Measurements from ENCODE around the gene ASPSCR1.
A peak's percentile ranks its signal among the peaks of the same experiment; 100 is the strongest.
"Not testable (repeated sequence)": the region's sequence is repeated elsewhere in the genome, so short reads cannot be mapped to it uniquely, and the experiment has no call there.

ASPSCR1 gene

GRCh38 chr17:82029990-82030469 lies 52.6 kb downstream of the ASPSCR1 start:
- no peak for DNase-seq

GRCh38 chr17:82030470-82031302 lies 53.3 kb downstream of the ASPSCR1 start:
- DNase-seq: peak; percentile 72

GRCh38 chr17:82031303-82031884 lies 54.0 kb downstream of the ASPSCR1 start, which contains the start of gene RAC3:
RAC3 (plus strand) TSS chr17:82031678; CDS start chr17:82031762, 84 bp downstream.
- DNase-seq: no peak

GRCh38 chr17:82031885-82032627 lies 54.6 kb downstream of the ASPSCR1 start:
- DNase-seq: no peak

- no peak for DNase-seq
These were observed 56.1 kb downstream of the ASPSCR1 start for GRCh38 chr17:82033359-82034085.

- no peak for DNase-seq
These were observed 57.1 kb downstream of the ASPSCR1 start for GRCh38 chr17:82034371-82035011.

- no peak for DNase-seq
These were observed 58.1 kb downstream of the ASPSCR1 start for GRCh38 chr17:82035488-82035887.

GRCh38 chr17:82035956-82036633 lies 58.7 kb downstream of the ASPSCR1 start:
- no peak for DNase-seq

- DNase-seq: no peak
These were observed 59.2 kb downstream of the ASPSCR1 start for GRCh38 chr17:82036634-82037091.

DNA sequence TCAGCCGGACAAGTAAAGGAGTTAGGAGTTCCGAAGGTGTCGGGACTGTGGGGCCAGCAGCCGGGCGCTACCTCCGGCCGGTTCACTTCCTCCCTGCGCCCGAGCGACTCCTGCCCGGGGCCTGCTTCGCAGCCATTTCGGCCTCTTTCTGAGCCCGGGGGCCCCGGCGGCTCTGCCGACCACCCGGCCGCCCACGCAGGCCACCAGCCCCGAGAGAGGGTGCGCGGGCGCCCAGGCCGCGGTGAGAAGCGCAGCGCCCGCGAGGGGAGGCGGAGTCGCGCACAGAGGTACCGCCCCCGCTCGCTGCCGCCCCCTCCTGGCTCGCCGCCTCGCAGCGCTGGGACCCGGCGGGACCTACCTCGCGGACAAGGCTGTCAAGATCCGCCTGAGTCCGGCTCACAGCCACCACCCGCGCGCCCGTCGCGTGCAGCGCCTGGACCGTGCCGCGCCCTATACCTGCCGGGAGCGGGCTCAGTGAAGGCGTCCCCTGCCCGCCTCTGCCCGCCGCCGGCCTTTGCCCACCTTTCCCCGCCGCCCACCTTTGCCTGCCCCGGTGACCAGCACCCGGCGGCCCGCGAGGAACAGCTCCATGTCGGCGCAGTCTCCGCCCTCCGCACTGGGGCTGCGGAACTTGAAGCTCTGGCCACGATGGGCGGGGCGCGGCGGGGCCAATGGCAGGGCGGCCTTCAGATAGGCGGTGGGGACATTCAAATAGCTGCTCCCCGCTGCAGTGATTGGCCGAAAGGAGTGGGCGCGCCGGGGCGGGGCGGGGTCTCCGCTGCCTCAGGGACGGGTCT lies 59.9 kb downstream of the ASPSCR1 start, which contains the start of gene DCXR:
DCXR (minus strand) TSS at position 606 of the 797 bp plus-strand sequence; CDS start at position 591, 15 bp downstream.
- DNase-seq: peak; percentile 95

DNA sequence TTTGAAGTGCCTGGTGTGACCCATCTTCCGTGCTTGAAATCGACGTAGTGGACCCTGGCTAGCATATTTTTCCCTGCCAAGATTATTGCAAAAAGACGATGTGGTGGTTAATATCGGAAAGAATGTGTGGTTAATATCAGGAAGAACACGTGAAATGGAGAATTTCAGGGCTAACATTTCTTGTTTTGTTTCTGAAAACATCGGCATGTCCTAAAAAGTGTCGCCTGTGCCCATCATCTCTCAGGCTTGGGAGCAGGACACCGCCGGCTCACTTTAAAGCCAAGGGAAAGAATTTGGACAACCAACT lies 60.4 kb downstream of the ASPSCR1 start:
- DNase-seq: no peak

DNA sequence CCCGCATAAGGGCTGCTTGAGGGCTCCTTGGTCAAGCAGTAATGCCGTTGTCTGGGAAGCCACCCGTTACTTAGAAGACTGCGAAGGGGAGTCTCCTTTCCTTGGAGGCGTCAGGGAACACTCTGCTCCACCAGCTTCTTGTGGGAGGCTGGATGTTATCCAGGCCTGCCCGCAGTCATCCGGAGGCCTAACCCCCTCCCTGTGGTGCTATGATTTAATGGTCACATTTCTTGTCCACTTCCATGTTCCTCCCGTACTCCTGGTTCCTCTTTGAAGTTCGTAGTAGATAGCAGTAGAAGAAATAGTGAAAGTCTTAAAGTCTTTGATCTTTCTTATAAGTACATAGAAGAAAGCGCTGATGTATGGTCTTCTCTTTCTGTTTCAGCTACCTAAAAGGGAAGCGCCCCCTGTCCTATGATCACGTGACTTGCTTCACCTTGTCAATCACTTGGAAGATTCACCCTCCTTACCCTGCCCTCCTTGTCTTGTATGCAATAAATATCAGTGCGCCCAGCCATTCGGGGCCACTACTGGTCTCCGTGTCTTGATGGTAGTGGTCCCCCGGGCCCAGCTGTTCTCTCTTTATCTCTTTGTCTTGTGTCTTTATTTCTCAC lies 61.5 kb downstream of the ASPSCR1 start:
- not testable (repeated sequence) for DNase-seq

DNA sequence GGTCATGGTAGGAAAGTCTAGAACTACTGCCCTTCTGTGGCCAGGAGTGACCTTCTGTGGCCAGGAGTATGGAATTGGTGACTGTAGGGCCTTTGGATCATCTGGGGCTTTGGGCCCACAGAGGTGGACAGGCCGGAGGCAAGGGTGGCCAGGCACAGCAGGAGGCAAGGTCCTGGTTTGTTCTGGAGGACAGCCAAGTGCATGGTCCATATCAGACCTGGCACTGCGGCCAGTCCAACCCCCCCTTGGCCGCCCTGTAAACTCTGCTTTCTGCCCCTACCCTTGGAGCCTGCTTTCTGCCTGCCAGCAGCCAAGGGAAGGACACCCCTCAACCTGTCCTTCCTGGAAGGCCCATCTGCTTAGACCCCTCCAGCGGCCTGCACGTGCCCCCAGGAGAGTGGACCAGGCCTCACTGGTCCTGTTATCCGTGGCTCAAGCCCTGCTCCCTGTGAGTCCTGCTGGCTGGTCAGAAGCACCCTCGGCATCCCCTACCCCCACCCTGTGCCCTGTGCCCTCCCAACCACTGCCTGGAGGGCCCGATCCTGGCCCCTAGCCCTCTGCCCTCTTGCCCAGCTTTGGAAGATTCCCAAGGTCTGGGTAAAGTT lies 62.4 kb downstream of the ASPSCR1 start:
- no peak for DNase-seq

GRCh38 chr17:82041144-82041814 lies 63.9 kb downstream of the ASPSCR1 start:
- no peak for DNase-seq

DNA sequence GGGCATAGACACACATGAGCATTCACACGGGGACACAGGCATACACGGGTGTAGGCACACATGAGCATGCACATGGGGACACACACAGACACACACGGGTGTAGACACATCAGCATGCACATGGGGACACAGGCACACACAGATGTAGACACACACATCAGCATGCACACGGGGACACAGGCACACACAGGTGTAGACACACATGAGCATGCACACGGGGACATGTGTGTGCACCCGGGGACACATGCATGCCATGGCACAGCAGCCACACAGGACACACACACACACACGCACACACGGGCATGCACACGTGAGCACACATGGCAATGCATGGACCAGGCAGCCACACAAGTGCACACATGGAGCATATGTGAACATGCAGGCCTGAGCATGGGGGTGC lies 65.2 kb downstream of the ASPSCR1 start:
- no peak for DNase-seq

- no peak for DNase-seq
These were observed 66.1 kb downstream of the ASPSCR1 start for GRCh38 chr17:82043507-82043906.

GRCh38 chr17:82045936-82046484 lies 68.6 kb downstream of the ASPSCR1 start:
- DNase-seq: no peak

DNA sequence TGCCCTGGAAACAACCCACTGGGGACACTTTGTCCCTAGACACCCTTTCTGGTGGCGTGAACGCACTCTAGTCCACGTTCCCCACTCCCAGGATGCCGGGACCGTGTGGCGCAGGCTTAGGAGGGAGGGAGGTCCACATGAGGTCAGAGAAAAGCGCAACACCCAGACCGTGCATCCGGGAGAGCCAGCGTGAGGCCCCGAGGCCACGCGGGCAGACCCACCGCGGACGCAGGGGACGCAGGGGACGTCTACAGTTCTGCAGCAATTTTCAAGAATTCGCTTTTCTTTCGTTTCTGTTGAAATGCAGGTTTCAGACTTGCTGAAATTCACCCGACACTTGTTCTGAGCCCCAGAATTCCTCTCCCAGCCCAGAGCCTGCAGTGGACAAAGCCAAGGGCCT lies 69.5 kb downstream of the ASPSCR1 start:
- no peak for DNase-seq

- DNase-seq: no peak
These were observed 70.0 kb downstream of the ASPSCR1 start for GRCh38 chr17:82047379-82047778.
